ENCODE data around the gene FCRL3. TPM values are rescaled to one million over a fixed set of nuclear protein-coding genes. Genes with fewer than 3 reads are reported as not detected.
"Not testable (repeated sequence)": the region's sequence is repeated elsewhere in the genome, so short reads cannot be mapped to it uniquely, and the experiment has no call there.

Gene FCRL3, protein sequence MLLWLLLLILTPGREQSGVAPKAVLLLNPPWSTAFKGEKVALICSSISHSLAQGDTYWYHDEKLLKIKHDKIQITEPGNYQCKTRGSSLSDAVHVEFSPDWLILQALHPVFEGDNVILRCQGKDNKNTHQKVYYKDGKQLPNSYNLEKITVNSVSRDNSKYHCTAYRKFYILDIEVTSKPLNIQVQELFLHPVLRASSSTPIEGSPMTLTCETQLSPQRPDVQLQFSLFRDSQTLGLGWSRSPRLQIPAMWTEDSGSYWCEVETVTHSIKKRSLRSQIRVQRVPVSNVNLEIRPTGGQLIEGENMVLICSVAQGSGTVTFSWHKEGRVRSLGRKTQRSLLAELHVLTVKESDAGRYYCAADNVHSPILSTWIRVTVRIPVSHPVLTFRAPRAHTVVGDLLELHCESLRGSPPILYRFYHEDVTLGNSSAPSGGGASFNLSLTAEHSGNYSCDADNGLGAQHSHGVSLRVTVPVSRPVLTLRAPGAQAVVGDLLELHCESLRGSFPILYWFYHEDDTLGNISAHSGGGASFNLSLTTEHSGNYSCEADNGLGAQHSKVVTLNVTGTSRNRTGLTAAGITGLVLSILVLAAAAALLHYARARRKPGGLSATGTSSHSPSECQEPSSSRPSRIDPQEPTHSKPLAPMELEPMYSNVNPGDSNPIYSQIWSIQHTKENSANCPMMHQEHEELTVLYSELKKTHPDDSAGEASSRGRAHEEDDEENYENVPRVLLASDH
- total RNA-seq = 1 to 10 TPM; 3.4 to 8.8 TPM
- total RNA-seq = 4.4 to 10.6 reads per million in 2 donors

DNA sequence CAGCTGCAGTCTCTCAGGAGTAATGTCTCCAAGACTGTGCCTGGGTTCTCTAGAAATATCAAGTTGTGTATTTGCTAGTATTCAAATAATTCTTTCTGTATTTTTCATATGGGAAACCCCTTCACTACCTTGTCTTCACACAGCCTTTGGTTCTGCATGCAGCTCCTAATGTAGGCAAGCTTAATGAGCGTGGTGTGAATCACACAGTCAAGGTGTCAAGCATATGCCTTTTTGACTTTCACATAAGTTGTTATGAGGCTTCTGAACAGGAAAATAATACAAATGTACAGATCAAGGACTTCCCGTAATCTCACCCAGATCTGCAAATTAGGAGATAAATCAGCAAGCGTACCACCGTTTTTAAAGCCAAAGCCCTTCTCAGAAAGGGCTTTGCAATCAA, at the start of gene FCRL3:
Gene FCRL3 (minus strand): TSS at position 38 of the 400 bp plus-strand sequence. CDS start 280 bp downstream, outside the sequence.
- peaks cover 2% of the 10 kb centered on the region for H3K36me3 Mint-ChIP-seq (ENCODE audit: low read depth)
- DNase-seq (no peak), ATAC-seq (peak; percentile 50)
- H3K4me1 Mint-ChIP-seq = peaks cover 2% of the 10 kb centered on the region
- peaks cover 2% of the 10 kb centered on the region for H3K9me3 ChIP-seq (ENCODE audit: control insufficient read depth, low read length, poor library complexity, severe bottlenecking)
- H3K27me3 Mint-ChIP-seq = peaks cover 51% of the 10 kb centered on the region
- peak within 1 kb of the TSS; percentile 41 for H3K4me3 Mint-ChIP-seq
- no peak within 1 kb of the TSS for H3K27ac Mint-ChIP-seq

DNA sequence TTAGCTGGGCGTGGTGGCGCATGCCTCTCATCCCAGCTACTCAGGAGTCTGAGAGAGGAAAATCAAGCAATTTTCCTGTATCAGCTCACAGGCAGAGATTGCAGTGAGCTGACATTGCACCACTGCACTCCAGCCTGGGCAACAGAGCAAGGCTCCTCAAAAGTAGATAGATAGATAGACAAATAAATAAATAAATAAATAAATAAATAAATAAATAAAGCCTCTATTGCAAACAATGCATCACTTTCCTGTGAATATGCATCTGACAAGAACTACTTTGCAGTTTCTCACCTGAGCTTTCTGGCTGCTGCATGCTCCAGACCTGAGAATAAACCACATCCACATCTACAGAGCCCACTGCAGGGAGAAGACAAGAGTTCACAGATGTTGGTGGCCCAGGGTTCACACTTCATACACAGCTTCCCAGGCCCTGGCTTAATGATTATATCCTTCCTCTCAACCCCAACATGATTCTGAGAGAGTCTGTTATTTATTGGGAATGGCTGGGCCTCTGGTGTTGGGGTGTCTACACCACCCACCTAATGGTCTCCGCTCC, 47.8 kb upstream of the FCRL3 start:
- no peaks in the 10 kb centered on the region for H3K9me3 ChIP-seq (ENCODE audit: control insufficient read depth, low read length, poor library complexity, severe bottlenecking)
- H3K4me1 Mint-ChIP-seq = no peaks in the 10 kb centered on the region
- ATAC-seq (no peak), DNase-seq (no peak)
- peaks cover 37% of the 10 kb centered on the region for H3K27me3 Mint-ChIP-seq
- H3K4me3 Mint-ChIP-seq = no peak overlapping the region
- no peaks in the 10 kb centered on the region for H3K36me3 Mint-ChIP-seq (ENCODE audit: low read depth)
- H3K27ac Mint-ChIP-seq = no peak overlapping the region

DNA sequence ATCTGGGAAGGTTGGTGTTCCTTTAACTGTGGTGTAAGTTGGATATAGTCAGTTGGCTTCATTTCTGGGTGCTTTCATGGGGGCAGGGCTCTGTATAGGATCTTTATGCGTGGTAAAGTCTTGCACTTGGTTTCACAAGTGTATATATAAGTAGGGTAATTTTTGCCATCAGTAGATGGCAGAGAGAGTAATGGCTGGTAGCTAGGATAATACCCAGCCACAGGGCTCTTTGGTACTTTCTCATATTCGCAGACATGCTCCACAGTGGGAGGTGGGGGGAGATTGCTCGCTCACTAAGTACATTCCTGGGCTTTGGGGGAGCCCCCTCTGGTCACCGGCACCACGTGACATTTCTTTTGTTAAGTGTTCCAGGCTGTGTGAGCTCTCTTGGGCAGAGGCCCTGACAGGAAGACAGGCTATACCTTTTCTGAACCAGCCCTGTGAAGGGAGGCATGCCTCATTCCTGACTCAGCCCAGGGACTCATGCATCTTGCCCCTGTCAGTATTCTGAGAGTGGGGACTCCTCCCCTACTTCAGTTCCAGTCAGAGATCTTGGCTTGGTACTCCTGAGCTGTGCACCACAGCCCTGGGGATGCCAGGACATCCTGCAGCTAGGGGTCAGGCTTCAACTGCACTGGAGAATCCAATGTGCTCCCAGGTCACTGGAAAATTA, 38.8 kb upstream of the FCRL3 start:
- no peak overlapping the region for H3K4me3 Mint-ChIP-seq
- no peaks in the 10 kb centered on the region for H3K36me3 Mint-ChIP-seq (ENCODE audit: low read depth)
- no peak overlapping the region for H3K27ac Mint-ChIP-seq
- no peaks in the 10 kb centered on the region for H3K4me1 Mint-ChIP-seq
- no peaks in the 10 kb centered on the region for H3K9me3 ChIP-seq (ENCODE audit: control insufficient read depth, low read length, poor library complexity, severe bottlenecking)
- H3K27me3 Mint-ChIP-seq = peaks cover 14% of the 10 kb centered on the region
- no peak for DNase-seq
- ATAC-seq = no peak

DNA sequence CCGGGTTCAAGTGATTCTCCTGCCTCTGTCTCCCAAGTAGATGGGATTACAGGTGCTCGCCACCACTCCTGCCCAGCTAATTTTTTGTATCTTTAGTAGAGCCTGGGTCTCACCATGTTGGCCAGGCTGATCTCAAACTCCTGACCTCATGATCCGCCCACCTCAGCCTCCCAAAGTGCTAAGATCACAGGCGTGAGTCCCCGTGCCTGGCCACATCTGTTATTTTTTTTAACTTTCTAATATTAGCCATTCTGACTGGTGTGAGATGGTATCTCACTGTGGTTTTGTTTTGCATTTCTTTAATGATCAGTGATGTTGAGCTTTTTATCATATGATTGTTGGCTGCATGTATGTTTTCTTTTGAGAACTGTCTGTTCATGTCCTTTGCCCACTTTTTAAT, 35.4 kb upstream of the FCRL3 start:
- H3K4me3 Mint-ChIP-seq, H3K4me1 Mint-ChIP-seq: not testable (repeated sequence)

DNA sequence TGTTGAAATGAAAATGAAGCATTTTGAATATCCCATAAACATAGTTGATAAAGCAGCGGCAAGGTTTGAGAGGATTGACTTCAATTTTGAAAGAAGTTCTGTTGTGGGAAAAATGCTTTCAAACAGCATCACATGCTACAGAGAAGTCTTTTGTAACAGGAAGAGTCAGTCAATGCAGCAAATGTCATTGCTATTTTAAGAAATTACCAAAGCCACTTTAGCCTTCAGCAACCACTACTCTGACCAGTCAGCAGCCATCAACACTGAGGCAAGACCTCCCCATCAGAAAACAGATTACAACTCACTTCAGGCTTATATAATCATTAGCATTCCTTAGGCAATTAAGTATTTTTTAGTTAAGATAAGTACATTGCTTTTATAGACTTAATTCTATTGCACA, 33.8 kb upstream of the FCRL3 start:
- no peaks in the 10 kb centered on the region for H3K4me1 Mint-ChIP-seq
- H3K9me3 ChIP-seq (ENCODE audit: control insufficient read depth, low read length, poor library complexity, severe bottlenecking) = no peaks in the 10 kb centered on the region
- no peak overlapping the region for H3K27ac Mint-ChIP-seq
- no peak for DNase-seq
- no peaks in the 10 kb centered on the region for H3K36me3 Mint-ChIP-seq (ENCODE audit: low read depth)
- ATAC-seq = no peak
- no peak overlapping the region for H3K4me3 Mint-ChIP-seq
- H3K27me3 Mint-ChIP-seq = no peaks in the 10 kb centered on the region

More for the DNA sequence above, 35.4 kb upstream of the FCRL3 start:
- not testable (repeated sequence) for DNase-seq; H3K27me3 Mint-ChIP-seq; H3K9me3 ChIP-seq (ENCODE audit: control insufficient read depth, low read length, poor library complexity, severe bottlenecking); ATAC-seq; H3K27ac Mint-ChIP-seq; H3K36me3 Mint-ChIP-seq (ENCODE audit: low read depth)

DNA sequence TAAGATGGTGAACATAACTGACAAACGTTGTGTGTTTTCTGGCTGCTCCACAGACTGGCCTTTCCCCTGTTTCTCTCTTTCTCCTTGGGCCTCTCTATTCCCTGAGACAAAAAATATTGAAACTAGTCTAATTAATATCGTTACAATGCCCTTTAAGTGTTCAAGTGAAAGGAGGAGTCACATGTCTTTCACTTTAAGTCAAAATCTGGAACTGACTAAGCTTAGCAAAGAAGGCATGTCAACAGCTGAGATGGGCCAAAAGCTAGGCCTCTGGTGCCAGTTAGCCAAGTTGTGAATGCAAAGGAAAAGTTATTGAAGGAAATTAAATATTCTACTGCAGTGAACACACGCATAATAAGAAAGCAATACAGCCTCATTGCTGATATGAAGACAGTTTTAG, 32.2 kb upstream of the FCRL3 start:
- Mint-ChIP-seq H3K4me3 (no peak overlapping the region), H3K4me1 (no peaks in the 10 kb centered on the region), H3K36me3 (ENCODE audit: low read depth) (no peaks in the 10 kb centered on the region), H3K27me3 (peaks cover 5% of the 10 kb centered on the region), H3K27ac (no peak overlapping the region)
- no peak for ATAC-seq
- no peaks in the 10 kb centered on the region for H3K9me3 ChIP-seq (ENCODE audit: control insufficient read depth, low read length, poor library complexity, severe bottlenecking)
- DNase-seq = no peak

DNA sequence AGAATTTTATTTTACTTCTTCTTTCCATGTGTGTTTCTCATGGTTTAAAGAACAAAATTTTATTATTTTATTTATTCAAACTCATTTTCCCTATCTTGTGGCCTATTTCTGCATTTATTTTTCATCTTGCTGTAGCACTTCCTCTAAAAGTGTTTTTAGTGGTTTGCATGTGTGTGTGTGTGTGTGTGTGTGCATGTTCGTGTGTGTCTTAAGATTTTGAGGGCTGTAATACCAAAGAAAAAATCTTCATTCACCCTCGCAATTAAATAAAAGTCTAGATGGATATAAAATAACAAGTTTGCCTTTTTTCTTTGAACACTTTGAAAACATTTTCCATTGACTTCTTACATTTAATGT, 24.6 kb upstream of the FCRL3 start:
- Mint-ChIP-seq H3K27ac (no peak overlapping the region), H3K4me1 (no peaks in the 10 kb centered on the region), H3K4me3 (peak overlapping the region; percentile 13), H3K36me3 (ENCODE audit: low read depth) (peaks cover 3% of the 10 kb centered on the region), H3K27me3 (peaks cover 15% of the 10 kb centered on the region)
- DNase-seq (no peak), ATAC-seq (no peak)
- no peaks in the 10 kb centered on the region for H3K9me3 ChIP-seq (ENCODE audit: control insufficient read depth, low read length, poor library complexity, severe bottlenecking)

DNA sequence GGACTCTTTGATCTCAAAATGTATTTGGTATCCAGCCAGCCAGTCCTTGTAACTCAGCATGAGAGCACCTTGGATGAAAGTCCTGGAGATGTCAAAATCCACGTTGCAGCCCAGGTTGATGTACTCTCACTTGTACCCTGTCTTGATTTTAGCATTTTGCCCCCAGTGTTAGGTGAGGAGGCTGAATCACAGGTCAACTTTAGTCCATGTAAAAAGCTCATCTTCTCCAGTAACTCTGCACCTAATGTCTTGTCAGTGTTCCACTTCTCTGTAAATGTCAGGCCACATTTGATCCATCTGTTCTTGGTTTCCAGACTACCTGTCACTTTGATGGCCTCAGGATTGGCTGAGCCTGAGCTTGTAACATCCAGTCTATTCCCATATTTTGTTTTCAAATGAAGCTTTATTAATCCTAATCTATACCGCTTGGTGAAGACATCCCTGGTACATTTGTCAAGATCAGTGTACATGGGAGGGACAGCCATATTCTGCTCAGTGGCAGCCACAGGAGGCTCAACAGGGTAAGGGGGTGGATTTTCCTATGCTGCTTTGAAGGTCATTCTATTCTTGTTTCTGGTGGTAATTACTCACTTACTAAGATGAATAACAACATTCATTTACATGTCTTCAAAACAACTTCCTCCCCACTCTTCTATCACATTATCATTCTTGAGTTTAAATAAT, 24.1 kb upstream of the FCRL3 start:
- H3K27me3 Mint-ChIP-seq = peaks cover 16% of the 10 kb centered on the region
- no peaks in the 10 kb centered on the region for H3K9me3 ChIP-seq (ENCODE audit: control insufficient read depth, low read length, poor library complexity, severe bottlenecking)
- H3K4me1 Mint-ChIP-seq = no peaks in the 10 kb centered on the region
- ATAC-seq (no peak), DNase-seq (no peak)
- no peak overlapping the region for H3K27ac Mint-ChIP-seq
- H3K36me3 Mint-ChIP-seq (ENCODE audit: low read depth) = peaks cover 3% of the 10 kb centered on the region
- H3K4me3 Mint-ChIP-seq = no peak overlapping the region

DNA sequence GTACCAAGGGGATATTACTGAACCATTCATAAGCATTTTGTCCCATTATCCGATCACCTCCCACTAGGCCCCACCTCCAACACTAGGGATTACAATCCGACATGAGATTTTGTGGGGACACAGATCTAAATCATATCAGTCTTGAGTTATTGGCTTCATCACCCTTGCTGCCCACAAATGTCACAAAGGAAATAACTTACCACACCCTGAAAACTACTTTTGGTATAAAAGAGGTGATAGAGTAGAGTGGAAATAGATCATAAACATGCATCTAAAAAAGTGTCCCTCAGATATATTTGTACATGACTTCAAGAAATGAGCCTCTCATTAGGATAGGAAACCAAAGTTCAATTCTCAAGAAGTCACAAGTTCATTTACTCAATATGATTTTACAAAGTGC, 22.6 kb upstream of the FCRL3 start:
- Mint-ChIP-seq H3K4me1 (no peaks in the 10 kb centered on the region), H3K36me3 (ENCODE audit: low read depth) (peaks cover 3% of the 10 kb centered on the region), H3K4me3 (no peak overlapping the region), H3K27me3 (peaks cover 16% of the 10 kb centered on the region), H3K27ac (no peak overlapping the region)
- DNase-seq = no peak
- no peak for ATAC-seq
- no peaks in the 10 kb centered on the region for H3K9me3 ChIP-seq (ENCODE audit: control insufficient read depth, low read length, poor library complexity, severe bottlenecking)

DNA sequence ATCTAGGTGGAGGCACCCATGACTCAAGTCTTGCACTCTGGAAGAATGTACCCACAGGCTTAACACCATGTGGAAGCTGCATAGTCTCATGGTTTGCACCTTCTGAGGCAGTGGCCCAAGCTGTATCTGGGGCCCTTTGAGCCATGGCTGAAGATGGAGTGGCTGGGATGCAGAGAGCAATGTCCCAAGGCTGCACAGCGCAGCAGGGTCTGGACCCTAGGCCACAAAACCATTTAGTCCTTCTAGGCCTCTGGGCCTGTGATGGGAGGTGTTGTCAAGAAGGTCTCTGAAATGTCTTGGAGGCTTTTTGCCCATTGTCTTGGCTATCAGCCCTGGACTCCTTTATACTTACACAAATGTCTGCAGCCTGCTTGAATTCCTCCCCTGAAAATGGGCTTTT, 21.4 kb upstream of the FCRL3 start:
- H3K27ac Mint-ChIP-seq = no peak overlapping the region
- ATAC-seq (no peak), DNase-seq (no peak)
- H3K9me3 ChIP-seq (ENCODE audit: control insufficient read depth, low read length, poor library complexity, severe bottlenecking) = no peaks in the 10 kb centered on the region
- H3K36me3 Mint-ChIP-seq (ENCODE audit: low read depth) = peaks cover 3% of the 10 kb centered on the region
- H3K4me1 Mint-ChIP-seq = no peaks in the 10 kb centered on the region
- H3K27me3 Mint-ChIP-seq = peaks cover 11% of the 10 kb centered on the region
- H3K4me3 Mint-ChIP-seq = no peak overlapping the region

DNA sequence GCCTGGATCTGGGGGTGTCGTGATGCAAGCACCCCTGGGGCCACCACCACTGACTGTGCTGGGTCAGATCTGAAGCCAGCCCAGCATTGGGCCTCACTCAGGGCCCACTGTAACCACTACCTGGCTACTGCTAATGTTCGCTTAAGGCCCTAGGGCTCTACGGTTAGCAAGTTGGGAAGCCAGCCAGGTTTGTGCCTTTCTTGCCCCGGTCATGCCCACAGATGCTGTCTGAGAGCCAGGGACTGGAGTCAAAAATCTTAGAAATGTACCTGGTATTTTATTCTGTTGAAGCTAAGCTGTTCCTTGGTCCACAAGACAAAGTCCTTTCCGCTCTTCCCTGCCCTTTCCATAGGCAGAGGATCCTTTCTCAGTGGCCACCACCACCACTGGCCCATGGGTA, 15.2 kb upstream of the FCRL3 start:
- DNase-seq (no peak), ATAC-seq (no peak)
- Mint-ChIP-seq H3K36me3 (ENCODE audit: low read depth) (no peaks in the 10 kb centered on the region), H3K4me1 (no peaks in the 10 kb centered on the region), H3K4me3 (no peak overlapping the region), H3K27ac (no peak overlapping the region), H3K27me3 (peaks cover 18% of the 10 kb centered on the region)
- no peaks in the 10 kb centered on the region for H3K9me3 ChIP-seq (ENCODE audit: control insufficient read depth, low read length, poor library complexity, severe bottlenecking)

DNA sequence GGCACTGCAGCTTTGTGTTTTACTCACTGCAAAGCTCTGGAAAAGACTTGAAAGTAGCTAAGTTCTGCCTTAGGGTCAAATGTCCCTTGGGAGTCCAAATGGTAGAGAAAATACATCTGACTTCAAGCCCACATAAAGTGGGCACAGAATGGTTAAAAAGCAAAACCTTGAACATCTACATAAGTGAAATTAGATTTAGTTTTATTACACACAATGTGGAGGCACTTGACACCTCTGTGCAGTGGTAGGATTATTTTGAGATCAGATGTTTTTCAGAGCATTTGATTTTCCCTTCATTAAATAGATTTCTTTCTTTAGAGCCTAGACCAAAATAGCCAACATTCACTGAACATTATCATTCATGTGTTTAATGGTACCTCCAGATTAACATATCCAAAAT, 11.2 kb upstream of the FCRL3 start:
- ATAC-seq = no peak
- no peak for DNase-seq
- H3K4me1 Mint-ChIP-seq = no peaks in the 10 kb centered on the region
- H3K4me3 Mint-ChIP-seq = no peak overlapping the region
- no peaks in the 10 kb centered on the region for H3K36me3 Mint-ChIP-seq (ENCODE audit: low read depth)
- H3K9me3 ChIP-seq (ENCODE audit: control insufficient read depth, low read length, poor library complexity, severe bottlenecking) = no peaks in the 10 kb centered on the region
- no peak overlapping the region for H3K27ac Mint-ChIP-seq
- peaks cover 12% of the 10 kb centered on the region for H3K27me3 Mint-ChIP-seq

DNA sequence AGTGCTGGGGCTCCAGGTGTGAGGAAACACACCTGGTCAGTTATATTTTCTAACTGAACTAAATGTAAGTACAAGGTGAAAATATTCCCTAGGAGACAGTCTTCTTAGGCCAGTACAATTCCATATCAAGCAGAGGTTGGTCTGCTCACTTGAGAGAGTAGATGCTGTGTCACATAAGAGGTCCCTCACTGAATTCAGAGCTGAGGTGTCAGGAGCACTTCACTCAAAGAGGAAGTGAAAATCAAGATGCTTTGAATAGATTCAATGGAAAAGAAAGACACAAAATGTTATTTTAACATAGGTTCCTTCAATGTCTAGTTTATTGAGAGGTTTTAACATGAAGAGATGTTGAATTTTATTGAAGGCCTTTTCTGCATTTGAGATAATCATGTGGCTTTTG, 4.3 kb upstream of the FCRL3 start:
- peaks cover 2% of the 10 kb centered on the region for H3K9me3 ChIP-seq (ENCODE audit: control insufficient read depth, low read length, poor library complexity, severe bottlenecking)
- Mint-ChIP-seq H3K4me1 (no peaks in the 10 kb centered on the region), H3K27ac (no peak overlapping the region), H3K36me3 (ENCODE audit: low read depth) (peaks cover 1% of the 10 kb centered on the region), H3K27me3 (peaks cover 10% of the 10 kb centered on the region), H3K4me3 (no peak overlapping the region)
- no peak for ATAC-seq
- no peak for DNase-seq

Measured in T-helper 17 cell (primary cell).